HG03439 (cell line): ENCODE measurements around the gene RTN3.

Experiments used
- ATAC-seq: cut with Tn5 transposase; IDR thresholded peaks from one replicate; pipeline ENCODE4 v1.9.1; 2021; ENCODE audit warnings: mild to moderate bottlenecking, moderate library complexity; ENCODE audit not compliant: unreplicated experiment

RTN3 gene

GRCh38 chr11:63736864-63737263 is 55.6 kb downstream of the RTN3 start:
- no peak for ATAC-seq

- ATAC-seq: no peak
Observed at GRCh38 chr11:63737718-63738117, 56.4 kb downstream of the RTN3 start.

GRCh38 chr11:63738720-63739360 is 57.5 kb downstream of the RTN3 start:
- no peak for ATAC-seq

- ATAC-seq: no peak
Observed at GRCh38 chr11:63745304-63746170, 64.2 kb downstream of the RTN3 start.

- no peak for ATAC-seq
Observed at GRCh38 chr11:63747011-63747410, 65.7 kb downstream of the RTN3 start.

GRCh38 chr11:63749624-63750023 is 68.3 kb downstream of the RTN3 start:
- no peak for ATAC-seq

GRCh38 chr11:63756919-63757761 is 75.8 kb downstream of the RTN3 start:
- no peak for ATAC-seq

GRCh38 chr11:63760487-63761079 is 79.3 kb downstream of the RTN3 start:
- ATAC-seq: no peak

GRCh38 chr11:63761188-63761587 is 79.9 kb downstream of the RTN3 start:
- no peak for ATAC-seq

GRCh38 chr11:63761931-63762653 is 80.8 kb downstream of the RTN3 start:
- no peak for ATAC-seq

GRCh38 chr11:63762654-63763495 is 81.6 kb downstream of the RTN3 start:
- no peak for ATAC-seq

GRCh38 chr11:63763496-63764339 is 82.4 kb downstream of the RTN3 start:
- no peak for ATAC-seq

- no peak for ATAC-seq
Observed at GRCh38 chr11:63764340-63764678, 83.0 kb downstream of the RTN3 start.

GRCh38 chr11:63764679-63765647 is 83.7 kb downstream of the RTN3 start:
- ATAC-seq: no peak

- no peak for ATAC-seq
Observed at GRCh38 chr11:63765688-63766241, 84.5 kb downstream of the RTN3 start.

- no peak for ATAC-seq
Observed at GRCh38 chr11:63766531-63767235, 85.4 kb downstream of the RTN3 start.

- no peak for ATAC-seq
Observed at GRCh38 chr11:63767267-63767564, 85.9 kb downstream of the RTN3 start.
